GM12878 (cell line): ENCODE measurements around the gene SLC9B1. TPM values are rescaled to one million over a fixed set of nuclear protein-coding genes. Genes with fewer than 3 reads are reported as not detected.
"Not testable (repeated sequence)": the region's sequence is repeated elsewhere in the genome, so short reads cannot be mapped to it uniquely, and the experiment has no call there.

Source experiments
- ATAC-seq: fragments of 200-7000 bp; cut with Tn5 transposase; 3 replicates; pipeline ENCODE4 v1.9.1; 2020; ENCODE audit warnings: mild to moderate bottlenecking, moderate library complexity
- BruUV-seq: library from RNA; stranded (reverse); fragments of 400-500 nt; replicated peaks from 2 replicates; lab custom pipeline; 2021; lab: Mats Ljungman, UMichigan
- CTCF ChIA-PET: fragments of 300-600 bp; sonication (Branson Sonifier 250); formaldehyde crosslinking; extraction: SDS; loops from one replicate; lab custom pipeline; 2021; ENCODE audit warnings: inconsistent platforms; lab: Yijun Ruan, JAX
- POLR2A ChIA-PET: fragments of 350-600 bp; formaldehyde crosslinking; extraction: SDS; loops from one replicate; lab custom pipeline; 2021; ENCODE audit warnings: inconsistent platforms; lab: Charles Lee
- RAD21 ChIA-PET: fragments of 300-600 bp; sonication (Branson Sonifier 250); formaldehyde crosslinking; loops from one replicate; lab custom pipeline; 2023; ENCODE audit warnings: antibody characterized with exemption; ENCODE audit not compliant: unreplicated experiment; lab: Charles Lee
- SMC1A ChIA-PET: fragments of 300-600 bp; sonication (Branson Sonifier 250); formaldehyde crosslinking; loops from one replicate; lab custom pipeline; 2023; ENCODE audit not compliant: unreplicated experiment, uncharacterized antibody; lab: Charles Lee
- DNase-seq: peaks from one replicate; pipeline ENCODE4 v3.0.0-alpha.2; 2011; ENCODE audit warnings: low read depth, low spot score
- FAIRE-seq: peaks from 3 replicates; lab custom pipeline; 2011; peaks lifted over from hg19 to GRCh38; lab: Jason Lieb, UNC
- H2AFZ ChIP-seq: 2 replicates; pipeline ENCODE4 v1.6.0; 2011; ENCODE audit warnings: low read depth, low read length, control low read depth; ENCODE audit not compliant: control insufficient read depth
- H3K27ac ChIP-seq: 2 replicates; pipeline ENCODE4 v1.5.1; 2011; ENCODE audit warnings: control low read depth; ENCODE audit not compliant: control insufficient read depth, insufficient read depth
- H3K27me3 ChIP-seq, 2 experiments: replicated peaks in 1 of 2; 2 replicates each; pipeline versions ENCODE4 v1.6.0 to v1.6.1; 2011; ENCODE audit warnings: low read length in 1 of 2; ENCODE audit not compliant: control insufficient read depth in 2 of 2, insufficient read depth in 2 of 2
- H3K36me3 ChIP-seq, 2 experiments: 2 replicates each; pipeline ENCODE4 v1.5.1; 2011; ENCODE audit warnings: low read length in 1 of 2; ENCODE audit not compliant: control insufficient read depth in 2 of 2, insufficient read depth in 2 of 2
- H3K4me1 ChIP-seq: 2 replicates; pipeline ENCODE4 v1.6.1; 2011; ENCODE audit warnings: mild to moderate bottlenecking, low read length, moderate library complexity, mixed read lengths; ENCODE audit not compliant: control insufficient read depth, insufficient read depth
- H3K4me2 ChIP-seq: 2 replicates; pipeline ENCODE4 v1.6.0; 2011; ENCODE audit warnings: control low read depth; ENCODE audit not compliant: control insufficient read depth, insufficient read depth
- H3K4me3 ChIP-seq: fragments of 200-600 bp; sonication (generic); 2 replicates; pipeline ENCODE4 v1.5.1; 2016
- H3K79me2 ChIP-seq: 2 replicates; pipeline ENCODE4 v1.6.0; 2011; ENCODE audit warnings: low read length; ENCODE audit not compliant: control insufficient read depth, insufficient read depth
- H3K9ac ChIP-seq: 2 replicates; pipeline ENCODE4 v1.8.0; 2011; ENCODE audit warnings: low read length, control low read depth, mixed read lengths; ENCODE audit not compliant: control insufficient read depth, insufficient read depth
- H3K9me3 ChIP-seq: replicated peaks from 3 replicates; pipeline ENCODE4 v1.5.1; 2011; ENCODE audit warnings: mild to moderate bottlenecking, low read length; ENCODE audit not compliant: control insufficient read depth, insufficient read depth
- H4K20me1 ChIP-seq: 2 replicates; pipeline ENCODE4 v1.6.0; 2011; ENCODE audit not compliant: control insufficient read depth, insufficient read depth
- ATF3 ChIP-seq: IDR thresholded peaks from 2 replicates; pipeline ENCODE4 v1.6.1; 2011; ENCODE audit warnings: low read depth, mild to moderate bottlenecking, low read length, moderate library complexity, borderline replicate concordance; ENCODE audit errors: extremely low read depth
- BACH1 ChIP-seq: fragments of 450-650 bp; IDR thresholded peaks from 2 replicates; pipeline ENCODE4 v1.6.1; 2017; ENCODE audit warnings: mild to moderate bottlenecking, borderline replicate concordance
- JUNB ChIP-seq: IDR thresholded peaks from 2 replicates; pipeline ENCODE4 v1.6.1; 2016; ENCODE audit warnings: antibody characterized with exemption, mild to moderate bottlenecking
- PRDM15 ChIP-seq: fragments of 450-650 bp; formaldehyde crosslinking; IDR thresholded peaks from 2 replicates; pipeline ENCODE4 v1.4.0; 2020; ENCODE audit warnings: mild to moderate bottlenecking, moderate library complexity
- YBX1 ChIP-seq: fragments of 450-650 bp; IDR thresholded peaks from 2 replicates; pipeline ENCODE4 v1.6.1; 2016; ENCODE audit warnings: antibody characterized with exemption
- WGBS: methylation state at CpG from one replicate; pipeline ENCODE4 v1.1.6; 2016; ENCODE audit warnings: low lambda C conversion rate; ENCODE audit not compliant: insufficient replicate concordance, insufficient coverage; ENCODE audit errors: missing lambda C conversion rate; 5-methylcytosine and 5-hydroxymethylcytosine counted together
- in situ Hi-C: fragments of 300-500 bp; cut with MboI; formaldehyde crosslinking; loops from 9 replicates; pipeline ENCODE4 v1.14.3; 2018; ENCODE audit warnings: mixed read lengths
- intact Hi-C: fragments of 100-400 bp; cut with micrococcal nuclease; formaldehyde crosslinking; loops from one replicate; pipeline ENCODE4 v1.14.2; 2022; ENCODE audit not compliant: unreplicated experiment
- polyA plus RNA-seq, 11 experiments: library from polyadenylated mRNA; depleted of rRNA in 4 of 11; unstranded in 6 of 11; stranded (reverse) in 5 of 11; fragments of >200 nt; fragmentation: Nextera tagmentation in 4 of 11; fragmentation: Illumina TruSeq in 1 of 11; extraction: Ambion mirVana in 4 of 11; extraction: Trizol in 1 of 11; gene quantifications; 1 replicate in 1 of 11; 2 replicates in 10 of 11; pipeline versions ENCODE4 v1.2.1 to v1.2.3, GENCODE V29; 2011 to 2016; ENCODE audit warnings: inconsistent platforms in 2 of 11, missing spikeins in 2 of 11, low read depth in 1 of 11
- total RNA-seq, 4 experiments: library from RNA; depleted of rRNA in 3 of 4; stranded (reverse); fragments of >200 nt in 3 of 4; fragmentation: Illumina TruSeq in 1 of 4; extraction: Trizol in 1 of 4; gene quantifications; 2 replicates each; pipeline versions ENCODE4 v1.2.1 to v1.2.3, GENCODE V29; 2013 to 2021

SLC9B1 gene
- total and polyA plus RNA-seq, 10 of the 15 experiments (the other 5 are each of a cell fraction or from before 2014, with no cell fraction given): 1.0 to 3.5 (median 1.8) TPM

GRCh38 chr4:102994803-102995202, 24.7 kb downstream of the SLC9B1 start:
- Histone ChIP-seq H3K4me1 (no peaks in the 10 kb centered on the region), H3K36me3 (no peaks in the 10 kb centered on the region), H3K4me2 (no peak overlapping the region), H3K9me3 (peaks cover 4% of the 10 kb centered on the region; the same call in 2 of the 3 replicates), H3K9ac (no peak overlapping the region), H3K27me3 (no peaks in the 10 kb centered on the region), H2AFZ (no peak overlapping the region), H3K4me3 (no peak overlapping the region), H4K20me1 (no peaks in the 10 kb centered on the region), H3K79me2 (no peaks in the 10 kb centered on the region), H3K27ac (no peak overlapping the region)
- no peak for FAIRE-seq
- TF ChIP-seq BACH1: no peak
- TF ChIP-seq YBX1: no peak
- no peak for TF ChIP-seq ATF3
- no peak for TF ChIP-seq PRDM15 (CRISPR knock-in tag)
- TF ChIP-seq JUNB: no peak
- SMC1A ChIA-PET: interaction anchor here (1.1 kb wide), 1 partner anchor 13 kb away, joined by 3 read pairs; no protein-coding TSS in a partner anchor
- DNase-seq: no peak
- in situ Hi-C loops (no loop called here), intact Hi-C loops (no loop called here)
- WGBS: 100% methylated on average over 1 of the region's 1 CpG
- RAD21 ChIA-PET: no interaction called here
- CTCF ChIA-PET: no interaction called here
- no peak for ATAC-seq
- no TSS peak for BruUV-seq
- POLR2A ChIA-PET: no interaction called here

GRCh38 chr4:102993985-102994384, 25.5 kb downstream of the SLC9B1 start:
- BruUV-seq, H3K27ac ChIP-seq, H3K4me1 ChIP-seq, in situ Hi-C loops, CTCF ChIA-PET, H3K4me2 ChIP-seq, ATAC-seq, H3K79me2 ChIP-seq, SMC1A ChIA-PET, RAD21 ChIA-PET, FAIRE-seq, H3K36me3 ChIP-seq, POLR2A ChIA-PET, intact Hi-C loops, DNase-seq, H3K9me3 ChIP-seq, H3K27me3 ChIP-seq, H3K4me3 ChIP-seq, H2AFZ ChIP-seq, H4K20me1 ChIP-seq, H3K9ac ChIP-seq: not testable (repeated sequence)
